OCI-LY1 (cell line): ENCODE data around the gene FANCE.

ENCODE experiments used
- H2AFZ ChIP-seq: fragments of 200-600 bp; sonication (generic), shearing (Covaris generic); 2 replicates; pipeline ENCODE4 v1.6.0; 2014; ENCODE audit warnings: antibody characterized with exemption, mild to moderate bottlenecking, low read length
- H3F3A ChIP-seq: fragments of 200-600 bp; sonication (generic), shearing (Covaris generic); 2 replicates; pipeline ENCODE4 v1.6.0; 2014; ENCODE audit warnings: mild to moderate bottlenecking, antibody characterized with exemption, low read length, moderate library complexity; ENCODE audit not compliant: insufficient read depth
- H3K27ac ChIP-seq: fragments of 200-600 bp; sonication (generic); 2 replicates; pipeline ENCODE4 v1.5.1; 2014; ENCODE audit warnings: low read length, mixed run types, mild to moderate bottlenecking, low read depth; ENCODE audit not compliant: poor library complexity, severe bottlenecking
- H3K27me3 ChIP-seq: fragments of 200-600 bp; sonication (generic); 2 replicates; pipeline ENCODE4 v1.6.0; 2014; ENCODE audit warnings: antibody characterized with exemption, mild to moderate bottlenecking, low read length, moderate library complexity; ENCODE audit not compliant: insufficient read depth
- H3K36me3 ChIP-seq: fragments of 200-600 bp; sonication (generic); 2 replicates; pipeline ENCODE4 v1.6.1; 2014; ENCODE audit warnings: mild to moderate bottlenecking, antibody characterized with exemption, low read length, moderate library complexity, mixed read lengths; ENCODE audit not compliant: insufficient read depth
- H3K4me1 ChIP-seq: fragments of 200-600 bp; sonication (generic); 2 replicates; pipeline ENCODE4 v1.5.1; 2014; ENCODE audit warnings: mild to moderate bottlenecking, low read length, moderate library complexity; ENCODE audit not compliant: insufficient read depth, severe bottlenecking
- H3K4me2 ChIP-seq: fragments of 200-600 bp; sonication (generic), shearing (Covaris generic); 2 replicates; pipeline ENCODE4 v1.6.1; 2014; ENCODE audit warnings: low read length
- H3K4me3 ChIP-seq: fragments of 200-600 bp; sonication (generic); 2 replicates; pipeline ENCODE4 v1.5.1; 2014; ENCODE audit warnings: low read length, low read depth, mild to moderate bottlenecking, mixed read lengths; ENCODE audit not compliant: poor library complexity, severe bottlenecking
- H3K79me2 ChIP-seq: fragments of 200-600 bp; shearing (Covaris generic); 2 replicates; pipeline ENCODE4 v1.6.1; 2016; ENCODE audit warnings: mixed run types, low read length, mixed read lengths; ENCODE audit not compliant: insufficient read depth
- H3K9ac ChIP-seq: fragments of 200-600 bp; sonication (generic), shearing (Covaris generic); 2 replicates; pipeline ENCODE4 v1.6.1; 2014; ENCODE audit warnings: mild to moderate bottlenecking, low read length, mixed read lengths
- H3K9me2 ChIP-seq: fragments of 200-600 bp; sonication (generic), shearing (Covaris generic); 2 replicates; pipeline ENCODE4 v1.6.1; 2014; ENCODE audit warnings: low read depth, mild to moderate bottlenecking, low read length, mixed read lengths
- H3K9me3 ChIP-seq: fragments of 200-600 bp; shearing (Covaris generic); 2 replicates; pipeline ENCODE4 v1.6.1; 2014; ENCODE audit warnings: low read length, mixed read lengths
- H4K20me1 ChIP-seq: fragments of 200-600 bp; sonication (generic), shearing (Covaris generic); 2 replicates; pipeline ENCODE4 v1.6.0; 2016; ENCODE audit warnings: mild to moderate bottlenecking, low read length; ENCODE audit not compliant: insufficient read depth
- EZH2 ChIP-seq: fragments of 200-600 bp; sonication (generic), shearing (Covaris generic); IDR thresholded peaks from 2 replicates; pipeline ENCODE4 v1.8.0; 2017; ENCODE audit warnings: borderline replicate concordance, mixed run types, mild to moderate bottlenecking, antibody characterized with exemption, low read length, moderate library complexity, mixed read lengths
- TF ChIP-seq, protein P1 (sequence below): fragments of 200-600 bp; sonication (generic), shearing (Covaris generic); IDR thresholded peaks from 2 replicates; pipeline ENCODE4 v1.5.1; 2017; ENCODE audit warnings: mild to moderate bottlenecking, antibody characterized with exemption, low read length, moderate library complexity, mixed read lengths

FANCE gene

DNA sequence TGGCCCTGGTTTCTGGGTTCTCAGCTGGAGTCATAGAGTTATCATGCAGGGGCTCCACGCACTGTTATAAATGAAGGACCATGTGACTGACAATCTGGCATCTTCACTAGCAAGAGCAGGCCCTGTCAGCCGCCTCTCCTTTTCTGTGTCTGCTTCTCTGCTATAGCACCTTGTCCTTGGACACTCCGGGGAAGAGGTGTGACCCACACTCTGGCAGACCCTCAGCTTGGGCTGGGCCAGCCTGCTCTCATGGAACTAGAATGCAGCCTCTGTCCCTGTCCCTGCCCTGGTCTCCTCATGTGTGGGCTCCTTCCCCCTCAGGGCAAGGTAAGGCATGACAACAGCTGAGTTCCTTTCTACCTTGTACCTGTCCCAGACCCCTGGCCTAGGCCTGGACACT, 10.9 kb upstream of the FANCE start:
- Histone ChIP-seq H4K20me1 (no peaks in the 10 kb centered on the region), H3K9ac (no peak overlapping the region), H3K4me1 (no peaks in the 10 kb centered on the region), H3K27me3 (no peaks in the 10 kb centered on the region), H3F3A (no peaks in the 10 kb centered on the region), H3K27ac (no peak overlapping the region), H3K9me3 (no peaks in the 10 kb centered on the region), H3K36me3 (no peaks in the 10 kb centered on the region), H3K79me2 (no peaks in the 10 kb centered on the region), H2AFZ (no peak overlapping the region), H3K4me2 (no peak overlapping the region), H3K9me2 (no peaks in the 10 kb centered on the region), H3K4me3 (no peak overlapping the region)
- TF ChIP-seq, protein P1, sequence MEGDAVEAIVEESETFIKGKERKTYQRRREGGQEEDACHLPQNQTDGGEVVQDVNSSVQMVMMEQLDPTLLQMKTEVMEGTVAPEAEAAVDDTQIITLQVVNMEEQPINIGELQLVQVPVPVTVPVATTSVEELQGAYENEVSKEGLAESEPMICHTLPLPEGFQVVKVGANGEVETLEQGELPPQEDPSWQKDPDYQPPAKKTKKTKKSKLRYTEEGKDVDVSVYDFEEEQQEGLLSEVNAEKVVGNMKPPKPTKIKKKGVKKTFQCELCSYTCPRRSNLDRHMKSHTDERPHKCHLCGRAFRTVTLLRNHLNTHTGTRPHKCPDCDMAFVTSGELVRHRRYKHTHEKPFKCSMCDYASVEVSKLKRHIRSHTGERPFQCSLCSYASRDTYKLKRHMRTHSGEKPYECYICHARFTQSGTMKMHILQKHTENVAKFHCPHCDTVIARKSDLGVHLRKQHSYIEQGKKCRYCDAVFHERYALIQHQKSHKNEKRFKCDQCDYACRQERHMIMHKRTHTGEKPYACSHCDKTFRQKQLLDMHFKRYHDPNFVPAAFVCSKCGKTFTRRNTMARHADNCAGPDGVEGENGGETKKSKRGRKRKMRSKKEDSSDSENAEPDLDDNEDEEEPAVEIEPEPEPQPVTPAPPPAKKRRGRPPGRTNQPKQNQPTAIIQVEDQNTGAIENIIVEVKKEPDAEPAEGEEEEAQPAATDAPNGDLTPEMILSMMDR = no peak
- TF ChIP-seq EZH2 = no peak

DNA sequence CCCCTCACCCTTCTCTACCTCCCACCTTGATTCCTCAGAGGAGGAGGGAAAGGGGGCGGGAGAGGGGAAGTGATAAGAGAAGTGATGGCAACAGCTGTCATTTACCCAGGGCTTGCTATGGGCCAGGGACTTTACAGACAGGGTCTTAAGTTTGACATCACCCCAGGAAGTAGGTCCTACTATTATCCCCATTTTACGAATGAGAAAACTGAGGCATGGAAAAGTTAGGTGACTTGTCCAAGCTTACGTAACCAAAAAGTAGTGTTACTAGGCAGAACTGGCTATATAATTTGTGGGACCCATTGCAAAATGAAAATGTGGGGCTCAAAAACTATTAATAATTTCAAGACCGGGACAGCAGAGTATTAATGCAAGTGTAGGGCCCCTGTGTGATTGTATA, 10.5 kb upstream of the FANCE start:
- H4K20me1 ChIP-seq = no peaks in the 10 kb centered on the region
- H3K9me3 ChIP-seq = no peaks in the 10 kb centered on the region
- no peaks in the 10 kb centered on the region for H3F3A ChIP-seq
- no peaks in the 10 kb centered on the region for H3K9me2 ChIP-seq
- H3K27me3 ChIP-seq = no peaks in the 10 kb centered on the region
- no peaks in the 10 kb centered on the region for H3K36me3 ChIP-seq
- H3K9ac ChIP-seq = no peak overlapping the region
- no peak overlapping the region for H2AFZ ChIP-seq
- no peak for TF ChIP-seq EZH2
- TF ChIP-seq, protein P1 = no peak
- H3K4me1 ChIP-seq = no peaks in the 10 kb centered on the region
- H3K79me2 ChIP-seq = no peaks in the 10 kb centered on the region
- no peak overlapping the region for H3K27ac ChIP-seq
- no peak overlapping the region for H3K4me2 ChIP-seq
- no peak overlapping the region for H3K4me3 ChIP-seq

DNA sequence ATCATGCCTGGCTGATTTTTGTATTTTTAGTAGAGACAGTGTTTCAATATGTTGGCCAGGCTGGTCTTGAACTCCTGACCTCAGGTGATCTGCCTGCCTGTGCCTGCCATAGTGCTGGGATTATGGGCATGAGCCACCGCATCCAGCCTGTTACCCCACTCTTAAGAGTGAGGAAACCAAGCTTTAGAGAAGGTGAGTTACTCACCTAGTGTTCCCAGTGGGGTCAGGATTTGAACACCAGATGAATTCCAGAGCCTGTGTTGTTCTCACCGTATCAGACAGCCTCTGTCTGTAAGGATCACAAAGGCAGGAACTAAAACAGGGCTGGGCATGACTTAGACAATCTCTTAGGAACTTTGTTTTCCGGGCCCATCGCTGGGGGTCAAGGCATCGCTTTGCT, 9.4 kb upstream of the FANCE start:
- Histone ChIP-seq H3K9ac (no peak overlapping the region), H2AFZ (no peak overlapping the region), H3K4me1 (no peaks in the 10 kb centered on the region), H3K36me3 (no peaks in the 10 kb centered on the region), H3K27ac (no peak overlapping the region), H3K9me2 (no peaks in the 10 kb centered on the region), H3K27me3 (no peaks in the 10 kb centered on the region), H3K4me3 (no peak overlapping the region), H3K4me2 (no peak overlapping the region), H4K20me1 (no peaks in the 10 kb centered on the region), H3K79me2 (no peaks in the 10 kb centered on the region), H3K9me3 (no peaks in the 10 kb centered on the region), H3F3A (no peaks in the 10 kb centered on the region)
- TF ChIP-seq, protein P1 = no peak
- no peak for TF ChIP-seq EZH2
